ENCODE results near the gene IL1RAPL1. TPM values are rescaled to one million over a fixed set of nuclear protein-coding genes. Genes with fewer than 3 reads are reported as not detected.

The IL1RAPL1 gene
- total RNA-seq, 3 donors from 2014 or later: 0.34 to 0.79 TPM; not detected in 1

DNA sequence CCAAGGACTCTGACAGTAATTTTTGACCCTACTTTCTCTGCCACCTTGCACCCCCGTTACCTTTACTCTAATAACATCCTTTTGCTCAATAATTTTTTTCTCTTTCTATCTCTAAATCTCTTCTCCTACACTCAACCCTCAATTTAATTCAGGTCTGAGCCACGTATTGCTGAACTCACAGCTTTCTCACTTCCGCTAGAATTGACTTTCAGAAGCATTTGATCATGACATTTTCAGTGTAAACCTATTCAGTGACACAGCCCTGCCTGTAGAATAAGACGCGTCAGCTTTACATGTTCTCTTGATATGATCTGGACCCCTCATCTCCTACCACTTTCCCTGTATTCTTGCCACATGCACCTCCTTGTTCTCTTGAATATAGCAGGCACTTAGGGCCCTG is 1188.6 kb downstream of the IL1RAPL1 start:
- TF ChIP-seq, protein P1, sequence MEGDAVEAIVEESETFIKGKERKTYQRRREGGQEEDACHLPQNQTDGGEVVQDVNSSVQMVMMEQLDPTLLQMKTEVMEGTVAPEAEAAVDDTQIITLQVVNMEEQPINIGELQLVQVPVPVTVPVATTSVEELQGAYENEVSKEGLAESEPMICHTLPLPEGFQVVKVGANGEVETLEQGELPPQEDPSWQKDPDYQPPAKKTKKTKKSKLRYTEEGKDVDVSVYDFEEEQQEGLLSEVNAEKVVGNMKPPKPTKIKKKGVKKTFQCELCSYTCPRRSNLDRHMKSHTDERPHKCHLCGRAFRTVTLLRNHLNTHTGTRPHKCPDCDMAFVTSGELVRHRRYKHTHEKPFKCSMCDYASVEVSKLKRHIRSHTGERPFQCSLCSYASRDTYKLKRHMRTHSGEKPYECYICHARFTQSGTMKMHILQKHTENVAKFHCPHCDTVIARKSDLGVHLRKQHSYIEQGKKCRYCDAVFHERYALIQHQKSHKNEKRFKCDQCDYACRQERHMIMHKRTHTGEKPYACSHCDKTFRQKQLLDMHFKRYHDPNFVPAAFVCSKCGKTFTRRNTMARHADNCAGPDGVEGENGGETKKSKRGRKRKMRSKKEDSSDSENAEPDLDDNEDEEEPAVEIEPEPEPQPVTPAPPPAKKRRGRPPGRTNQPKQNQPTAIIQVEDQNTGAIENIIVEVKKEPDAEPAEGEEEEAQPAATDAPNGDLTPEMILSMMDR (IDR thresholded peaks at IDR 0.05): no peak
- Histone ChIP-seq H3K36me3 (ENCODE audit: low read depth) (no peaks in the 10 kb centered on the region), H3K4me1 (ENCODE audit: low read depth) (no peaks in the 10 kb centered on the region), H3K9me3 (no peaks in the 10 kb centered on the region), H3K4me3 (no peak overlapping the region)
- no peak for ATAC-seq
- no peak for DNase-seq
- intact Hi-C loops (cut with DNase I, micrococcal nuclease): no loop called here

DNA sequence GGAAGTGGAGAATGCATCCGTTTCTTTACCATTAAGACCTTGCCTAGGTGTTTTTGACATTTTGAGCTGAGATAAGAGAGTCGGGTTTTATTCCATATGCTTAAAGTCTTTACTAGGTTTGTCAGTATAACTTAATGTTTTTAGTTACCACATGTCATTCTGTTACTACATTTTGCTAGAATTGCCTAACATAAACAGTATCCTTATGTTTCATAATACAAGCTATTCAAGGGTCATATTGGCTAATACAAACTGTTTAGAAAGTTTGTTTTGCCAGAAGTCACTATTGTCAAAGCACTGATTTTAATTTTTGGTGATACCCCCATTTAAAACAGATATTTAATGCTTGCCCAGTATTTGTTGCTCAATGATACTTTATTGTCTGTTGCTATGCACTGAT is 1200.4 kb downstream of the IL1RAPL1 start:
- Histone ChIP-seq H3K9me3 (no peaks in the 10 kb centered on the region), H3K4me1 (ENCODE audit: low read depth) (no peaks in the 10 kb centered on the region), H3K36me3 (ENCODE audit: low read depth) (no peaks in the 10 kb centered on the region), H3K4me3 (no peak overlapping the region)
- DNase-seq (no peak), ATAC-seq (no peak)
- TF ChIP-seq, protein P1 (IDR thresholded peaks at IDR 0.05): no peak
- intact Hi-C loops (cut with DNase I, micrococcal nuclease): no loop called here

DNA sequence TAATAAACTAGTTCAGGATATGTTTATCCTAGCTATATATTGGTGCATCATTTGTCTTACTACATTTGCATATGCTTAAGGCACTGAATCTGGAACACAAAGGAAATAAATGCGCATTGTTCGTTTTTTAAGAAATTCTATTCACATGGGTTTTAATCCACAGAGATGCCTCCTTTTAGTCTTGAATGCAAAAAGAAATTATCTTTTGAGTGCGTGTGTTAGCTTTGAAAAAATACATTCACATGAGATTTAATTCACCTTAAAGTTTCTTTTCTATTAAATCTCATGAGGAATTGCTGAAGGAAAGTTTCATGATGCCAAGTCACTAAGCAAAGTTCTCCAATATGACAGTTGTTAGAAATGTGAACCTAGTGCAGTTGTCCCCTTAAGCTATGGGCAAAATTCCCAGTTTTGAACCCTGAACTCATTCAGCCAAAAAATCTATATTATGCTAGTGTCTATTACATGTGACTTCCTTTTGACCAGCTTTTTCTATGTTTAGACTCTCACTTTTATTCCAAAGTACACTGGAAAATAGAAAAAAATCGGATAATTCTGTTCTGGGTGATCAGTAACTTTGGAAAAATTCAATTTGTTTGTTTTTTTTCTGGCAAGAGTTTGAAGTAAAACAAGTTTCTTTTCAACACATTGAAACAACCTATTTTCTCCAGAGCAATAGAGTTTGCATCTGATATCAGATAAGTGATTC is 1201.9 kb downstream of the IL1RAPL1 start:
- intact Hi-C loops (cut with DNase I, micrococcal nuclease): no loop called here
- Histone ChIP-seq H3K36me3 (ENCODE audit: low read depth) (no peaks in the 10 kb centered on the region), H3K4me1 (ENCODE audit: low read depth) (no peaks in the 10 kb centered on the region), H3K9me3 (no peaks in the 10 kb centered on the region), H3K4me3 (no peak overlapping the region)
- ATAC-seq (no peak), DNase-seq (no peak)
- TF ChIP-seq, protein P1 (IDR thresholded peaks at IDR 0.05): no peak

DNA sequence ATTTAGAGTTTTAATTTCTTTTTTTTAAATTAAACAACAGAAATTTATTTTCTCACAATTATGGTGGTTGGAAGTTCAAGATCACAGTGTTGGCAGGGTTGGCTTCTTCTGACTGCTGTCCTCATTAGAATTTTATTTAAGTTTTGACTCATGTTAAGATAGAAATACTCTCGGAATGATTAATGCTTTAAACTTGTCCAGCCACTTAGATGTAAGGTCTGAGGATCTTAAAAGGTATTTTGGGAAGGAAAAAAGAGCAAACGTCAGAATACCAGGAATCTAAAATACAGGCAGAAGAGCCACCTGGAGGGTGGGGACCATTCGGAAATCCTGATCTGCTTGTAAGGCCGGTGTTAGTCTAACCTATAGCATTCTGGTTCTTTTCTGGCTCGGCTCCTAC is 1205.1 kb downstream of the IL1RAPL1 start:
- Histone ChIP-seq H3K9me3 (no peaks in the 10 kb centered on the region), H3K4me1 (ENCODE audit: low read depth) (no peaks in the 10 kb centered on the region), H3K36me3 (ENCODE audit: low read depth) (no peaks in the 10 kb centered on the region), H3K4me3 (no peak overlapping the region)
- TF ChIP-seq, protein P1 (IDR thresholded peaks at IDR 0.05): no peak
- DNase-seq: no peak
- ATAC-seq: no peak
- intact Hi-C loops (cut with DNase I, micrococcal nuclease): no loop called here

DNA sequence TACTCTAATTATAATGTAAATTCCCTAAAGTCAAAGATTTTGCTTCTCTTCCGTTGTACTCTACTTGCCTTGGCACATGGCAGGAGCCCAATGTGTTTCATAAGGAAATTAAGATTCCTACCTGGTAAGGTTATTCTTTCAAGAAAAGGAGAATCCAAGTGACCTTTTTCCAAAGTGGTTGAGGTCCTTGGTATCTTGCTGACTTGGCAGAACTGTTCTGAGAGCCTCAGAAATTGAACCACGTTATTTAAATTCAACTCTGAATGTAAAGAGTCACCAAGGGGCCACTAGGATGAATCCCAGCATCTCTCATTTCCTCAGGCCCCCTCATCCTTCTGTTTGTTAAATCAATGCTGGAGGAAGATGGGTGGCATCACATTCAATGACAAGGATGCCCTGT is 1209.9 kb downstream of the IL1RAPL1 start:
- DNase-seq (no peak), ATAC-seq (no peak)
- Histone ChIP-seq H3K36me3 (ENCODE audit: low read depth) (no peaks in the 10 kb centered on the region), H3K9me3 (no peaks in the 10 kb centered on the region), H3K4me1 (ENCODE audit: low read depth) (no peaks in the 10 kb centered on the region), H3K4me3 (no peak overlapping the region)
- TF ChIP-seq, protein P1 (IDR thresholded peaks at IDR 0.05): no peak
- intact Hi-C loops (cut with DNase I, micrococcal nuclease): no loop called here

DNA sequence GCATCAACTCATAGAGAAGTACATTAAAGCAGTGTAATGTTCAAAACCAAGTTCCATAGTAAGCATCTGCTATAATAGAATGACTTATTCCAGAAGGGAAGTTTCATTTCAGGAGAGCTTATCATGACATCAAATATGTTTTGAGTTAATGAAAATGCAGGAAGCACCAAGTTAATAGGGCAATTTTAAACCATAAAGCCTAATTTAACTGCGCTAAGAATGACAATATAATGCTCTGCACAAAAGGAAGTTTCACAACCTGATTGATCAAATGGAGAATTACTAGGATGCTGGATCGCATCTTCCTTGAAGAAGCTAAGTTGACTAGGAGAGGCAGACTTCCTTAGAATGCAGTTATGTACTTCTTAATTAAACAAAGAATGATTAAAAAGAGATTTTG is 1211.2 kb downstream of the IL1RAPL1 start:
- H3K4me3 ChIP-seq: no peak overlapping the region
- no peak for ATAC-seq
- H3K4me1 ChIP-seq (ENCODE audit: low read depth): no peaks in the 10 kb centered on the region
- intact Hi-C loops (cut with DNase I, micrococcal nuclease): no loop called here
- H3K9me3 ChIP-seq: no peaks in the 10 kb centered on the region
- TF ChIP-seq, protein P1 (IDR thresholded peaks at IDR 0.05): no peak
- no peak for DNase-seq
- no peaks in the 10 kb centered on the region for H3K36me3 ChIP-seq (ENCODE audit: low read depth)

Data from mucosa of descending colon (tissue), 3 donors.